Epithelial cell of esophagus (primary cell): ENCODE data around the gene WDFY3.

Source experiments
- DNase-seq: peaks from one replicate; pipeline ENCODE4 v3.0.0; 2010; ENCODE audit warnings: low read depth
- H3K4me3 ChIP-seq: 2 replicates; pipeline ENCODE4 v1.5.1; 2011; ENCODE audit warnings: mild to moderate bottlenecking, low read length, control low read depth
- CTCF ChIP-seq: IDR thresholded peaks from 2 replicates; pipeline ENCODE4 v1.5.1; 2011; ENCODE audit warnings: low read depth, mild to moderate bottlenecking, low read length, control low read depth, inconsistent platforms; ENCODE audit not compliant: insufficient read depth; ENCODE audit errors: missing control alignments

Gene WDFY3

GRCh38 chr4:84937381-84937977, 29.0 kb downstream of the WDFY3 start:
- H3K4me3 ChIP-seq: no peak overlapping the region
- DNase-seq: no peak
- TF ChIP-seq CTCF: no peak

- no peak for DNase-seq
- H3K4me3 ChIP-seq: no peak overlapping the region
- no peak for TF ChIP-seq CTCF
Observed at GRCh38 chr4:84936123-84936522, 30.4 kb downstream of the WDFY3 start.

GRCh38 chr4:84932462-84932861, 34.0 kb downstream of the WDFY3 start:
- TF ChIP-seq CTCF: no peak
- no peak overlapping the region for H3K4me3 ChIP-seq
- no peak for DNase-seq

GRCh38 chr4:84931961-84932360, 34.5 kb downstream of the WDFY3 start:
- no peak for TF ChIP-seq CTCF
- peak; percentile 45 for DNase-seq
- no peak overlapping the region for H3K4me3 ChIP-seq

GRCh38 chr4:84931274-84931673, 35.2 kb downstream of the WDFY3 start:
- TF ChIP-seq CTCF: no peak
- H3K4me3 ChIP-seq: no peak overlapping the region
- DNase-seq: no peak

GRCh38 chr4:84928089-84928488, 38.4 kb downstream of the WDFY3 start:
- no peak overlapping the region for H3K4me3 ChIP-seq
- TF ChIP-seq CTCF: no peak
- DNase-seq: no peak

GRCh38 chr4:84927428-84927827, 39.1 kb downstream of the WDFY3 start:
- H3K4me3 ChIP-seq: no peak overlapping the region
- TF ChIP-seq CTCF: no peak
- no peak for DNase-seq
